ENCODE data around the gene GRAMD1A. TPM values are rescaled to one million over a fixed set of nuclear protein-coding genes. Genes with fewer than 3 reads are reported as not detected.
A peak's percentile ranks its signal among the peaks of the same experiment; 100 is the strongest.

The GRAMD1A gene
- polyA plus RNA-seq, 1 experiment: 74.9 TPM

- ChIA-PET CTCF (interaction anchor here (1.0 to 4.3 kb wide), 7 partner anchors 9 to 104 kb away, joined by 3 to 22 read pairs (median 3); partner anchors contain the start of gene LGI4), POLR2A (no interaction called here)
- H3K36me3 ChIP-seq (ENCODE audit: control insufficient read depth, insufficient read depth, low read length): no peaks in the 10 kb centered on the region
- H3K4me3 ChIP-seq (ENCODE audit: low read depth, low read length): no peak overlapping the region
- DNase-seq (ENCODE audit: low read depth): no peak
- TF ChIP-seq CTCF (IDR thresholded peaks at IDR 0.05; ENCODE audit: insufficient read depth, low read depth, low read length): no peak
- H3K27me3 ChIP-seq (ENCODE audit: control insufficient read depth, insufficient read depth, low read length): no peaks in the 10 kb centered on the region
Measured at GRCh38 chr19:35063940-35064818, 64.1 kb downstream of the GRAMD1A start.

GRCh38 chr19:35065574-35065973 is 65.5 kb downstream of the GRAMD1A start:
- POLR2A ChIA-PET: no interaction called here
- Histone ChIP-seq H3K36me3 (ENCODE audit: control insufficient read depth, insufficient read depth, low read length) (no peaks in the 10 kb centered on the region), H3K4me3 (ENCODE audit: low read depth, low read length) (no peak overlapping the region), H3K27me3 (ENCODE audit: control insufficient read depth, insufficient read depth, low read length) (no peaks in the 10 kb centered on the region)
- CTCF ChIA-PET: interaction anchor here (0.6 to 4.3 kb wide), 14 partner anchors 9 to 342 kb away, joined by 3 to 77 read pairs (median 6); partner anchors contain the start of genes FXYD1 and LGI4
- DNase-seq (ENCODE audit: low read depth): no peak
- TF ChIP-seq CTCF (IDR thresholded peaks at IDR 0.05; ENCODE audit: insufficient read depth, low read depth, low read length): no peak

GRCh38 chr19:35066121-35066520 is 66.0 kb downstream of the GRAMD1A start:
- no peak for TF ChIP-seq CTCF (IDR thresholded peaks at IDR 0.05; ENCODE audit: insufficient read depth, low read depth, low read length)
- ChIA-PET POLR2A (no interaction called here), CTCF (interaction anchor here (0.6 to 3.7 kb wide), 31 partner anchors 8 to 429 kb away, joined by 3 to 77 read pairs (median 6); partner anchors contain the start of genes FXYD1, FXYD7 and LGI4)
- Histone ChIP-seq H3K36me3 (ENCODE audit: control insufficient read depth, insufficient read depth, low read length) (no peaks in the 10 kb centered on the region), H3K27me3 (ENCODE audit: control insufficient read depth, insufficient read depth, low read length) (no peaks in the 10 kb centered on the region), H3K4me3 (ENCODE audit: low read depth, low read length) (no peak overlapping the region)
- DNase-seq (ENCODE audit: low read depth): no peak

GRCh38 chr19:35066691-35067563 is 66.8 kb downstream of the GRAMD1A start:
- H3K4me3 ChIP-seq (ENCODE audit: low read depth, low read length): no peak overlapping the region
- H3K27me3 ChIP-seq (ENCODE audit: control insufficient read depth, insufficient read depth, low read length): no peaks in the 10 kb centered on the region
- TF ChIP-seq CTCF (IDR thresholded peaks at IDR 0.05; ENCODE audit: insufficient read depth, low read depth, low read length): peak; percentile 94
- ChIA-PET POLR2A (no interaction called here), CTCF (interaction anchor here (0.6 to 3.7 kb wide), 37 partner anchors 9 to 428 kb away, joined by 3 to 77 read pairs (median 5); partner anchors contain the start of genes FXYD1, FXYD5, FXYD7 and LGI4)
- no peak for DNase-seq (ENCODE audit: low read depth)
- no peaks in the 10 kb centered on the region for H3K36me3 ChIP-seq (ENCODE audit: control insufficient read depth, insufficient read depth, low read length)

Data from BJ (cell line).